ENCODE data around the gene ISOC2. TPM values are rescaled to one million over a fixed set of nuclear protein-coding genes. Genes with fewer than 3 reads are reported as not detected.
A peak's percentile ranks its signal among the peaks of the same experiment; 100 is the strongest.

Gene ISOC2
- total and polyA plus RNA-seq, 9 of the 15 experiments (the other 6 are each of a cell fraction or from before 2014, with no cell fraction given) = 1.2 to 229 (median 58.3) TPM

DNA sequence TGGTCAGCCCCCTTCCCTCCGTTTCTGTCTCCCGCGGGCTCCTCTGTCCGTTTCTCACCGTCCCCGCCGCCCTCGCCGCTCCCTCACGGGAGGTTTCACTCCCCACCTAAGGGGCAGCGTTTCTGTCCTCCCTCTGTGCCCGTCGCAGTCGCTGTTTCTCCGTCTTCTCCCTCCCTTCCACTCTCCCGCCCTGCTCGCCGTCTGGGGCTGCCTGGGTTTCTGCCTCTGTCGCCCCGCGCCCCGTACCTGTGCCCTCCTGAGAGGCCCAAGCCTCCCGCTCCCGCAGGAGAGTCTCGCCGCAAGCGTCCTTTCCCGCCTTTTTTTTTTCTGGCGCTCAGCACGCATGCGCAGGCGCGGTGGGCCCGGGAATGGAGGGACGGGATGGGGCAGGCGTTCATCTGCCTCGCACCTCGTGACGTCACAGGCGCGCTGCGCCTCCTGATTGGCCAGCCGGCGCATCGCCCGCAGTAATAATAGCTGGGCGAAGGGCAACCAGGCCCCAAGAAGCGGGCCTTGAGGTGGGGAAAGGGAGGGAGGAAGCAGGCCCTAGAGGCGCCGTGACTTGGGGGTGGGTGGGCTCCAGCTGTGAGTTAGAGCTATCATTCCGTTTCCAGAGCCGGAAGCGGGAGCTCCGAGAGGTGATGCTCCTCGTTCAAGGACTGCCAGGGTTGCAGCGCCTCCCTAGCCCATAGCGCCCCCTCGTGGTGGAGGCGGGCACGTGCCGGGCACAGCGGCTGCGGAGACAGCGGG is 42.2 kb upstream of the ISOC2 start (continued):
- TF ChIP-seq POU5F1 (IDR thresholded peaks at IDR 0.05; ENCODE audit: borderline replicate concordance, low read depth, low read length, partially characterized antibody) (no peak), ZNF232 (CRISPR knock-in tag; IDR thresholded peaks at IDR 0.05) (peak; percentile 99), SPI1 (IDR thresholded peaks at IDR 0.05; ENCODE audit: borderline replicate concordance, low read depth, low read length) (no peak), TAF9B (IDR thresholded peaks at IDR 0.05; ENCODE audit: partially characterized antibody) (no peak), USF2 (CRISPR knock-in tag; IDR thresholded peaks at IDR 0.05) (peak; percentile 76), PTBP1 (IDR thresholded peaks at IDR 0.05; ENCODE audit: low read depth, low read length) (0 out of 2 replicates have a peak, but pooled peaks have one; percentile 5), ZNF174 (CRISPR knock-in tag; IDR thresholded peaks at IDR 0.05) (no peak), ATF7 (IDR thresholded peaks at IDR 0.05) (peak; percentile 90), ZNF217 (CRISPR knock-in tag; IDR thresholded peaks at IDR 0.05) (peak; percentile 98), E2F3 (CRISPR knock-in tag; IDR thresholded peaks at IDR 0.05) (peak; percentile 98), JUN (IDR thresholded peaks at IDR 0.05; ENCODE audit: borderline replicate concordance, low read depth, low read length) (0 out of 2 replicates have a peak, but pooled peaks have one; percentile 32), JUN (CRISPR knock-in tag; IDR thresholded peaks at IDR 0.05; ENCODE audit: borderline replicate concordance) (peak; percentile 100)
- TF ChIP-seq, protein P1, sequence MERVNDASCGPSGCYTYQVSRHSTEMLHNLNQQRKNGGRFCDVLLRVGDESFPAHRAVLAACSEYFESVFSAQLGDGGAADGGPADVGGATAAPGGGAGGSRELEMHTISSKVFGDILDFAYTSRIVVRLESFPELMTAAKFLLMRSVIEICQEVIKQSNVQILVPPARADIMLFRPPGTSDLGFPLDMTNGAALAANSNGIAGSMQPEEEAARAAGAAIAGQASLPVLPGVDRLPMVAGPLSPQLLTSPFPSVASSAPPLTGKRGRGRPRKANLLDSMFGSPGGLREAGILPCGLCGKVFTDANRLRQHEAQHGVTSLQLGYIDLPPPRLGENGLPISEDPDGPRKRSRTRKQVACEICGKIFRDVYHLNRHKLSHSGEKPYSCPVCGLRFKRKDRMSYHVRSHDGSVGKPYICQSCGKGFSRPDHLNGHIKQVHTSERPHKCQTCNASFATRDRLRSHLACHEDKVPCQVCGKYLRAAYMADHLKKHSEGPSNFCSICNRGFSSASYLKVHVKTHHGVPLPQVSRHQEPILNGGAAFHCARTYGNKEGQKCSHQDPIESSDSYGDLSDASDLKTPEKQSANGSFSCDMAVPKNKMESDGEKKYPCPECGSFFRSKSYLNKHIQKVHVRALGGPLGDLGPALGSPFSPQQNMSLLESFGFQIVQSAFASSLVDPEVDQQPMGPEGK (CRISPR knock-in tag; IDR thresholded peaks at IDR 0.05; ENCODE audit: borderline replicate concordance) = no peak
- TF ChIP-seq, protein P2, sequence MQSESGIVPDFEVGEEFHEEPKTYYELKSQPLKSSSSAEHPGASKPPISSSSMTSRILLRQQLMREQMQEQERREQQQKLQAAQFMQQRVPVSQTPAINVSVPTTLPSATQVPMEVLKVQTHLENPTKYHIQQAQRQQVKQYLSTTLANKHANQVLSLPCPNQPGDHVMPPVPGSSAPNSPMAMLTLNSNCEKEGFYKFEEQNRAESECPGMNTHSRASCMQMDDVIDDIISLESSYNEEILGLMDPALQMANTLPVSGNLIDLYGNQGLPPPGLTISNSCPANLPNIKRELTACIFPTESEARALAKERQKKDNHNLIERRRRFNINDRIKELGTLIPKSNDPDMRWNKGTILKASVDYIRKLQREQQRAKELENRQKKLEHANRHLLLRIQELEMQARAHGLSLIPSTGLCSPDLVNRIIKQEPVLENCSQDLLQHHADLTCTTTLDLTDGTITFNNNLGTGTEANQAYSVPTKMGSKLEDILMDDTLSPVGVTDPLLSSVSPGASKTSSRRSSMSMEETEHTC (IDR thresholded peaks at IDR 0.05) = no peak
- TF ChIP-seq, protein P3, sequence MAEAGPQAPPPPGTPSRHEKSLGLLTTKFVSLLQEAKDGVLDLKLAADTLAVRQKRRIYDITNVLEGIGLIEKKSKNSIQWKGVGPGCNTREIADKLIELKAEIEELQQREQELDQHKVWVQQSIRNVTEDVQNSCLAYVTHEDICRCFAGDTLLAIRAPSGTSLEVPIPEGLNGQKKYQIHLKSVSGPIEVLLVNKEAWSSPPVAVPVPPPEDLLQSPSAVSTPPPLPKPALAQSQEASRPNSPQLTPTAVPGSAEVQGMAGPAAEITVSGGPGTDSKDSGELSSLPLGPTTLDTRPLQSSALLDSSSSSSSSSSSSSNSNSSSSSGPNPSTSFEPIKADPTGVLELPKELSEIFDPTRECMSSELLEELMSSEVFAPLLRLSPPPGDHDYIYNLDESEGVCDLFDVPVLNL (CRISPR knock-in tag; IDR thresholded peaks at IDR 0.05; ENCODE audit: low read depth) = peak; percentile 91
- TF ChIP-seq, protein P4, sequence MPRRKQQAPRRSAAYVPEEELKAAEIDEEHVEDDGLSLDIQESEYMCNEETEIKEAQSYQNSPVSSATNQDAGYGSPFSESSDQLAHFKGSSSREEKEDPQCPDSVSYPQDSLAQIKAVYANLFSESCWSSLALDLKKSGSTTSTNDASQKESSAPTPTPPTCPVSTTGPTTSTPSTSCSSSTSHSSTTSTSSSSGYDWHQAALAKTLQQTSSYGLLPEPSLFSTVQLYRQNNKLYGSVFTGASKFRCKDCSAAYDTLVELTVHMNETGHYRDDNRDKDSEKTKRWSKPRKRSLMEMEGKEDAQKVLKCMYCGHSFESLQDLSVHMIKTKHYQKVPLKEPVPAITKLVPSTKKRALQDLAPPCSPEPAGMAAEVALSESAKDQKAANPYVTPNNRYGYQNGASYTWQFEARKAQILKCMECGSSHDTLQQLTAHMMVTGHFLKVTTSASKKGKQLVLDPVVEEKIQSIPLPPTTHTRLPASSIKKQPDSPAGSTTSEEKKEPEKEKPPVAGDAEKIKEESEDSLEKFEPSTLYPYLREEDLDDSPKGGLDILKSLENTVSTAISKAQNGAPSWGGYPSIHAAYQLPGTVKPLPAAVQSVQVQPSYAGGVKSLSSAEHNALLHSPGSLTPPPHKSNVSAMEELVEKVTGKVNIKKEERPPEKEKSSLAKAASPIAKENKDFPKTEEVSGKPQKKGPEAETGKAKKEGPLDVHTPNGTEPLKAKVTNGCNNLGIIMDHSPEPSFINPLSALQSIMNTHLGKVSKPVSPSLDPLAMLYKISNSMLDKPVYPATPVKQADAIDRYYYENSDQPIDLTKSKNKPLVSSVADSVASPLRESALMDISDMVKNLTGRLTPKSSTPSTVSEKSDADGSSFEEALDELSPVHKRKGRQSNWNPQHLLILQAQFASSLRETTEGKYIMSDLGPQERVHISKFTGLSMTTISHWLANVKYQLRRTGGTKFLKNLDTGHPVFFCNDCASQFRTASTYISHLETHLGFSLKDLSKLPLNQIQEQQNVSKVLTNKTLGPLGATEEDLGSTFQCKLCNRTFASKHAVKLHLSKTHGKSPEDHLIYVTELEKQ (CRISPR knock-in tag; IDR thresholded peaks at IDR 0.05) = no peak
